Heart left ventricle (tissue), 16 donors: ENCODE measurements around the gene C11orf98. TPM values are rescaled to one million over a fixed set of nuclear protein-coding genes. Genes with fewer than 3 reads are reported as not detected.
"Not testable (repeated sequence)": the region's sequence is repeated elsewhere in the genome, so short reads cannot be mapped to it uniquely, and the experiment has no call there.

Source experiments
- ATAC-seq, 4 donors: fragments of 200-7000 bp; cut with Tn5 transposase; one replicate each; pipeline ENCODE4 v1.9.1; 2020 to 2022; ENCODE audit warnings: moderate library complexity in 4 of 4, mild to moderate bottlenecking in 3 of 4, moderate number of reproducible peaks in 1 of 4
- DNase-seq, 5 donors: peaks; one replicate each; pipeline ENCODE4 v3.0.0-alpha.2; 2020
- H3K27ac ChIP-seq, 12 donors: fragments of 200-600 bp; sonication (generic) in 4 of 12; one replicate each; pipeline versions ENCODE4 v1.5.0 to v1.8.0; 2016 to 2022; ENCODE audit warnings: mild to moderate bottlenecking in 2 of 12
- H3K27me3 ChIP-seq, 9 donors: fragments of 200-600 bp; sonication (generic) in 2 of 9; one replicate each; pipeline versions ENCODE4 v1.5.1 to v1.8.0; 2016 to 2022; ENCODE audit warnings: mild to moderate bottlenecking in 3 of 9
- H3K36me3 ChIP-seq, 9 donors: fragments of 200-600 bp; sonication (generic) in 2 of 9; one replicate each; pipeline versions ENCODE4 v1.5.0 to v1.8.0; 2018 to 2022; ENCODE audit warnings: mild to moderate bottlenecking in 2 of 9
- H3K4me1 ChIP-seq, 12 donors: fragments of 200-600 bp; sonication (generic) in 4 of 12; one replicate each; pipeline versions ENCODE4 v1.5.0 to v1.8.0; 2016 to 2022; ENCODE audit warnings: mild to moderate bottlenecking in 3 of 12
- H3K4me3 ChIP-seq, 12 donors: fragments of 200-600 bp; sonication (generic) in 4 of 12; one replicate each; pipeline versions ENCODE4 v1.5.0 to v1.8.0; 2017 to 2022; ENCODE audit warnings: mild to moderate bottlenecking in 9 of 12, moderate library complexity in 4 of 12
- H3K9me3 ChIP-seq, 12 donors: fragments of 200-600 bp; sonication (generic) in 4 of 12; one replicate each; pipeline versions ENCODE4 v1.5.0 to v1.8.0; 2016 to 2022; ENCODE audit warnings: mild to moderate bottlenecking in 1 of 12
- CTCF ChIP-seq, 12 donors: fragments of 200-600 bp; sonication (generic) in 4 of 12; IDR thresholded peaks; one replicate each; pipeline versions ENCODE4 v1.5.0 to v1.8.0; 2018 to 2022; ENCODE audit warnings: antibody characterized with exemption in 12 of 12, mild to moderate bottlenecking in 5 of 12
- POLR2A ChIP-seq, 2 donors: fragments of 450-650 bp; IDR thresholded peaks; one replicate each; pipeline ENCODE4 v1.6.1; 2017; ENCODE audit warnings: antibody characterized with exemption in 2 of 2, mild to moderate bottlenecking in 2 of 2, moderate library complexity in 2 of 2
- WGBS, 4 donors: extraction: QIAGEN DNeasy Blood & Tissue Kit in 2 of 4; methylation state at CpG; one replicate each; pipeline versions ENCODE4 v1.1.5 to v1.1.7; 2013 to 2018; 5-methylcytosine and 5-hydroxymethylcytosine counted together
- intact Hi-C, 10 donors: fragments of 100-400 bp; cut with DNase I; formaldehyde crosslinking; loops; one replicate each; pipeline versions ENCODE4 v1.11.1 to v1.14.2; 2022
- polyA plus RNA-seq, 2 donors: library from polyadenylated mRNA; stranded (reverse); fragments of 200-250 nt; gene quantifications; one replicate each; pipeline ENCODE4 v1.2.3, GENCODE V29; 2013
- total RNA-seq, 9 donors: library from RNA; depleted of rRNA in 2 of 9; stranded (reverse); fragments of >200 nt in 2 of 9; fragmentation: NEBNext Ultra II Directional in 3 of 9; extraction: Animal tissue kit (Norgen Biotek cat#: 25700) in 3 of 9; gene quantifications; one replicate each; pipeline versions ENCODE4 v1.1.0 to v1.2.4, GENCODE V29; 2016 to 2023
- donor health status: ischemic (EF 13 %, LVEDD 7.1; RV severe dilation, severe dysfunction).
- donor health status: healthy with polysubstance abuse.
- donor health status: DM: no; HTN: yes; CAD: no.
- donor health status: DM: no; HTN: no; CAD: no.
- donor health status: ischemic (EF 25% LVEDD 6.9; RV normal size, moderate dysfunction).
- donor health status: ischemic (EF 25% LVEDD 5.7; RV mildly dilated, moderate dysfunction).
- donor health status: healthy.
- donor health status: DM: yes; HTN: yes; CAD: no.
- donor health status: ischemic (EF 35%, LVEDD 5.7; RV mildly dilated, moderate dysfunction).
- donor health status: nonischemic (EF 11% LVEDD 7.7; RV severe dilation, severe dysfunction).
- donor health status: DM: yes; HTN: yes; CAD: no.
- donor health status: PGD.
- donor health status: ischemic (EF 29% LVEDD 5.4; RV normal size, mild dysfunction).
- donor health status: nonischemic (EF 23%, LVEDD 6.1; RV moderate dilation, normal function).

C11orf98 gene
- total and polyA plus RNA-seq, 11 donors, result 24.0 to 191 (median 39.3) TPM

- Histone ChIP-seq H3K27ac (no peak overlapping the region), H3K9me3 (no peaks in the 10 kb centered on the region), H3K4me3 (no peak overlapping the region), H3K4me1 (peaks cover 0 to 11% (median 8%) of the 10 kb centered on the region in 12 donors), H3K36me3 (peaks cover 0 to 10% (median 1%) of the 10 kb centered on the region in 9 donors), H3K27me3 (no peaks in the 10 kb centered on the region)
- intact Hi-C loops, result no loop called here
- 41 to 62% (median 56%) methylated on average over 5 of the region's 5 CpGs for WGBS, 4 donors
- ATAC-seq (no peak), DNase-seq (no peak)
- no peak for TF ChIP-seq POLR2A (IDR thresholded peaks at IDR 0.05)
- TF ChIP-seq CTCF (IDR thresholded peaks at IDR 0.05), result no peak
Observed at GRCh38 chr11:62656796-62657429, 8.1 kb downstream of the C11orf98 start.

GRCh38 chr11:62654297-62654696 is 10.7 kb downstream of the C11orf98 start:
- TF ChIP-seq POLR2A (IDR thresholded peaks at IDR 0.05) (no peak), CTCF (IDR thresholded peaks at IDR 0.05) (no peak)

GRCh38 chr11:62652161-62653006 is 12.6 kb downstream of the C11orf98 start:
- TF ChIP-seq CTCF (IDR thresholded peaks at IDR 0.05) (no peak), POLR2A (IDR thresholded peaks at IDR 0.05) (no peak)
- peaks cover 0 to 20% (median 14%) of the 10 kb centered on the region in 12 donors for H3K4me1 ChIP-seq
- no peak for ATAC-seq
- peak overlapping the region; percentile 73 to 97 (median 92) for H3K4me3 ChIP-seq
- 37 to 40% (median 39%) methylated on average over 16 of the region's 16 CpGs for WGBS, 4 donors
- intact Hi-C loops, result no loop called here
- DNase-seq, result peak in 1 of 5 donors; percentile 24
- H3K27me3 ChIP-seq, result no peaks in the 10 kb centered on the region
- H3K36me3 ChIP-seq, result peaks cover 0 to 25% (median 21%) of the 10 kb centered on the region in 9 donors
- no peaks in the 10 kb centered on the region for H3K9me3 ChIP-seq
- H3K27ac ChIP-seq, result peak overlapping the region; percentile 63 to 96 (median 91)

More at GRCh38 chr11:62654297-62654696, 10.7 kb downstream of the C11orf98 start:
- DNase-seq (peak in 1 of 5 donors; percentile 35), ATAC-seq (no peak)
- Histone ChIP-seq H3K4me3 (no peak overlapping the region), H3K27ac (no peak overlapping the region), H3K36me3 (peaks cover 0 to 9% (median 5%) of the 10 kb centered on the region in 9 donors), H3K27me3 (no peaks in the 10 kb centered on the region), H3K9me3 (no peaks in the 10 kb centered on the region), H3K4me1 (peaks cover 0 to 17% (median 13%) of the 10 kb centered on the region in 12 donors)
- intact Hi-C loops, result no loop called here
- 89 to 91% (median 90%) methylated on average over 11 of the region's 11 CpGs for WGBS, 4 donors

- intact Hi-C loops, ATAC-seq, H3K27me3 ChIP-seq, H3K27ac ChIP-seq, H3K9me3 ChIP-seq, H3K4me3 ChIP-seq: not testable (repeated sequence)
- peak in 1 of 5 donors; percentile 34 for DNase-seq
- peaks cover 0 to 27% (median 21%) of the 10 kb centered on the region in 9 donors for H3K36me3 ChIP-seq
- 95 to 98% (median 97%) methylated on average over 12 of the region's 12 CpGs for WGBS, 4 donors
- H3K4me1 ChIP-seq, result peaks cover 0 to 35% (median 27%) of the 10 kb centered on the region in 12 donors
Observed at GRCh38 chr11:62650283-62650682, 14.7 kb downstream of the C11orf98 start.
